ENCODE data around the gene MYO1C. TPM values are rescaled to one million over a fixed set of nuclear protein-coding genes. Genes with fewer than 3 reads are reported as not detected.

MYO1C gene
- total and polyA plus RNA-seq, 2 of the 8 experiments (the other 6 are each of a cell fraction or from before 2014, with no cell fraction given): 40.1 to 78.6 TPM

GRCh38 chr17:1484060-1484535 is 8.4 kb downstream of the MYO1C start:
- 92% methylated on average over 20 of the region's 29 CpGs; no CpG with 5 or more reads in 1 of the 2 experiments for WGBS, 2 experiments (ENCODE audit: extremely low coverage in 1 of 2, insufficient coverage in 1 of 2, insufficient read length in 1 of 2, insufficient replicate concordance in 2 of 2, low coverage in 1 of 2, low lambda C conversion rate in 2 of 2, missing lambda C conversion rate in 1 of 2)
- no peak overlapping the region for H2BK120ac ChIP-seq (replicated peaks; ENCODE audit: low read depth, low read length)
- H3K4ac ChIP-seq (replicated peaks; ENCODE audit: insufficient read length, low read depth, low read length): no peak overlapping the region
- H3K23ac ChIP-seq (ENCODE audit: insufficient read length): no peak overlapping the region
- no peak overlapping the region for H2AFZ ChIP-seq (ENCODE audit: low read length)
- H3K23me2 ChIP-seq (ENCODE audit: low read depth, low read length): peaks cover 11% of the 10 kb centered on the region; the same call in 1 of the 2 replicates
- H2BK20ac ChIP-seq (ENCODE audit: low read length): no peak overlapping the region
- peaks cover 0 to 6% (median 0%) of the 10 kb centered on the region in 4 experiments; a peak in 2 of 7 replicates for H3K27me3 ChIP-seq (replicated peaks in 1 of 4; ENCODE audit: control insufficient read depth in 3 of 4, extremely low read depth in 1 of 4, insufficient read depth in 3 of 4, low read length in 3 of 4)
- no peak overlapping the region for H3K56ac ChIP-seq (replicated peaks; ENCODE audit: insufficient read length, low read depth, low read length)
- DNase-seq (ENCODE audit: low read depth in 1 of 2, low spot score in 2 of 2) (no peak), FAIRE-seq (no peak)
- H4K91ac ChIP-seq (replicated peaks; ENCODE audit: insufficient read length, low read length): no peak overlapping the region
- H4K5ac ChIP-seq (ENCODE audit: insufficient read length, low read depth, low read length): no peak overlapping the region
- H3K4me2 ChIP-seq (ENCODE audit: insufficient read depth in 1 of 2, low read depth in 2 of 2, low read length in 2 of 2): peak overlapping the region; percentile 11 to 74; a peak in 2 of 4 replicates
- H3K79me1 ChIP-seq (ENCODE audit: low read depth, low read length): no peaks in the 10 kb centered on the region
- H3K4me3 ChIP-seq (ENCODE audit: extremely low read depth in 1 of 4, insufficient read depth in 2 of 4, low read depth in 3 of 4, low read length in 4 of 4): no peak overlapping the region
- no peaks in the 10 kb centered on the region for H3K9me3 ChIP-seq (ENCODE audit: insufficient read depth in 2 of 2, low read depth in 1 of 2, low read length in 1 of 2)
- peaks cover 0 to 8% of the 10 kb centered on the region in 2 experiments for H4K20me1 ChIP-seq (replicated peaks in 1 of 2; ENCODE audit: control insufficient read depth in 1 of 2, insufficient read depth in 2 of 2, low read length in 2 of 2)
- ChIA-PET CTCF (ENCODE audit: partially characterized antibody) (interaction anchor here (1.2 to 1.4 kb wide), 3 partner anchors 12 to 119 kb away, joined by 3 to 6 read pairs (median 4); partner anchors contain the start of gene INPP5K), POLR2A (ENCODE audit: partially characterized antibody) (interaction anchor here (0.6 to 1.3 kb wide), 8 partner anchors 8 to 166 kb away, joined by 3 to 6 read pairs (median 4); partner anchors contain the start of gene YWHAE)
- H3K27ac ChIP-seq (ENCODE audit: low read depth, low read length): no peak overlapping the region
- H3K4me1 ChIP-seq (replicated peaks in 1 of 4; ENCODE audit: control insufficient read depth in 3 of 4, insufficient read depth in 4 of 4, low read length in 3 of 4): peaks cover 0 to 24% (median 13%) of the 10 kb centered on the region in 4 experiments; a peak in 6 of 7 replicates
- H2BK15ac ChIP-seq (ENCODE audit: low read length): no peak overlapping the region
- no peak overlapping the region for H3K14ac ChIP-seq (ENCODE audit: insufficient read length)
- H2BK5ac ChIP-seq (ENCODE audit: low read depth, low read length): no peak overlapping the region; the same call in 1 of the 2 replicates
- no peak overlapping the region for H3K9ac ChIP-seq (replicated peaks in 1 of 4; ENCODE audit: extremely low read depth in 1 of 4, low read depth in 3 of 4, low read length in 3 of 4)
- H3K18ac ChIP-seq (ENCODE audit: extremely low read depth, low read length): 0 out of 2 replicates have a peak overlapping the region, but pooled peaks have one; percentile 4
- no peaks in the 10 kb centered on the region for H3K79me2 ChIP-seq (ENCODE audit: control insufficient read depth in 1 of 2, insufficient read depth in 2 of 2, low read length in 2 of 2)
- no peak overlapping the region; the same call in 1 of the 2 replicates for H2BK12ac ChIP-seq (ENCODE audit: low read depth, low read length)
- peaks cover 3 to 24% (median 18%) of the 10 kb centered on the region in 4 experiments; a peak in 6 of 8 replicates for H3K36me3 ChIP-seq (ENCODE audit: control insufficient read depth in 2 of 4, insufficient read depth in 4 of 4, low read length in 3 of 4)
- TF ChIP-seq BACH1 (IDR thresholded peaks at IDR 0.05; ENCODE audit: low read length) (no peak), NANOG (IDR thresholded peaks at IDR 0.05; ENCODE audit: insufficient read depth, low read depth, low read length, poor library complexity, severe bottlenecking) (no peak), BRCA1 (IDR thresholded peaks at IDR 0.05; ENCODE audit: low read depth, low read length) (no peak), BCL11A (IDR thresholded peaks at IDR 0.05; ENCODE audit: low read depth in 2 of 2, low read length in 2 of 2) (no peak), SIX5 (IDR thresholded peaks at IDR 0.05; ENCODE audit: low read depth, low read length) (no peak), TEAD4 (IDR thresholded peaks at IDR 0.05; ENCODE audit: low read depth, low read length) (no peak), HDAC6 (IDR thresholded peaks at IDR 0.05; ENCODE audit: low read depth, low read length) (no peak), E2F6 (IDR thresholded peaks at IDR 0.05) (no peak)
- no peak overlapping the region for H2AK5ac ChIP-seq (ENCODE audit: low read depth, low read length)
- H4K8ac ChIP-seq (ENCODE audit: extremely low read depth, insufficient read depth, low read length): no peak overlapping the region
